H1 (cell line): ENCODE results near the gene ADARB2. TPM values are rescaled to one million over a fixed set of nuclear protein-coding genes. Genes with fewer than 3 reads are reported as not detected.

Source experiments
- CTCF ChIA-PET: fragments of 300-600 bp; sonication (Branson Sonifier 250); formaldehyde crosslinking; loops from one replicate; lab custom pipeline; 2021; ENCODE audit not compliant: partially characterized antibody; lab: Charles Lee
- POLR2A ChIA-PET: fragments of 300-600 bp; sonication (Branson Sonifier 250); formaldehyde crosslinking; loops from one replicate; lab custom pipeline; 2021; ENCODE audit warnings: inconsistent platforms; ENCODE audit not compliant: partially characterized antibody; lab: Charles Lee
- DNase-seq, 2 experiments: peaks; one replicate each; pipeline versions ENCODE4 v3.0.0 to v3.0.0-alpha.2; 2010 to 2022; ENCODE audit warnings: low spot score in 2 of 2, low read depth in 1 of 2, mixed read lengths in 1 of 2
- FAIRE-seq: peaks from 2 replicates; lab custom pipeline; 2011; peaks lifted over from hg19 to GRCh38; lab: Jason Lieb, UNC
- H2AFZ ChIP-seq: 2 replicates; pipeline ENCODE4 v1.8.1; 2012; ENCODE audit warnings: low read length, inconsistent platforms
- H2AK5ac ChIP-seq: 2 replicates; pipeline ENCODE4 v1.6.1; 2013; ENCODE audit warnings: low read depth, low read length
- H2BK120ac ChIP-seq: replicated peaks from 2 replicates; pipeline ENCODE3; 2013; ENCODE audit warnings: low read depth, low read length, inconsistent platforms
- H2BK12ac ChIP-seq: 2 replicates; pipeline ENCODE4 v1.6.1; 2013; ENCODE audit warnings: low read depth, low read length
- H2BK15ac ChIP-seq: 2 replicates; pipeline ENCODE4 v1.6.1; 2013; ENCODE audit warnings: low read length
- H2BK20ac ChIP-seq: 2 replicates; pipeline ENCODE4 v1.6.1; 2013; ENCODE audit warnings: low read length
- H2BK5ac ChIP-seq: 2 replicates; pipeline ENCODE4 v1.6.1; 2013; ENCODE audit warnings: low read depth, low read length
- H3K14ac ChIP-seq: 2 replicates; pipeline ENCODE4 v1.6.1; 2013; ENCODE audit warnings: inconsistent platforms; ENCODE audit not compliant: insufficient read length
- H3K18ac ChIP-seq: 2 replicates; pipeline ENCODE4 v1.6.1; 2013; ENCODE audit warnings: low read length; ENCODE audit errors: extremely low read depth
- H3K23ac ChIP-seq: 2 replicates; pipeline ENCODE4 v1.6.1; 2013; ENCODE audit warnings: inconsistent platforms; ENCODE audit not compliant: insufficient read length
- H3K23me2 ChIP-seq: 2 replicates; pipeline ENCODE4 v1.6.1; 2013; ENCODE audit warnings: low read depth, low read length
- H3K27ac ChIP-seq: 2 replicates; pipeline ENCODE4 v1.6.1; 2011; ENCODE audit warnings: low read depth, low read length, inconsistent platforms
- H3K27me3 ChIP-seq, 4 experiments: replicated peaks in 1 of 4; 1 replicate in 1 of 4; 2 replicates in 3 of 4; pipeline versions ENCODE4 v1.6.1 to v1.8.1; 2011 to 2013; ENCODE audit warnings: low read length in 3 of 4, mild to moderate bottlenecking in 3 of 4, inconsistent platforms in 2 of 4, mixed read lengths in 2 of 4, moderate library complexity in 1 of 4; ENCODE audit not compliant: control insufficient read depth in 3 of 4, insufficient read depth in 3 of 4; ENCODE audit errors: extremely low read depth in 1 of 4
- H3K36me3 ChIP-seq, 4 experiments: 2 replicates each; pipeline versions ENCODE4 v1.6.1 to v1.8.1; 2011 to 2013; ENCODE audit warnings: mild to moderate bottlenecking in 4 of 4, low read length in 3 of 4, moderate library complexity in 2 of 4, control low read depth in 1 of 4, inconsistent platforms in 1 of 4; ENCODE audit not compliant: insufficient read depth in 4 of 4, control insufficient read depth in 2 of 4
- H3K4ac ChIP-seq: replicated peaks from 2 replicates; pipeline ENCODE3; 2013; ENCODE audit warnings: low read length, low read depth, mixed read lengths, inconsistent platforms; ENCODE audit not compliant: insufficient read length
- H3K4me1 ChIP-seq, 4 experiments: replicated peaks in 1 of 4; 1 replicate in 1 of 4; 2 replicates in 3 of 4; pipeline versions ENCODE4 v1.6.1 to v1.8.1; 2011 to 2013; ENCODE audit warnings: low read length in 3 of 4, inconsistent platforms in 2 of 4, mixed read lengths in 1 of 4; ENCODE audit not compliant: insufficient read depth in 4 of 4, control insufficient read depth in 3 of 4
- H3K4me2 ChIP-seq, 2 experiments: 2 replicates each; pipeline versions ENCODE4 v1.6.1 to v1.8.1; 2011 to 2013; ENCODE audit warnings: low read depth in 2 of 2, low read length in 2 of 2, control low read depth in 1 of 2, inconsistent platforms in 1 of 2, mild to moderate bottlenecking in 1 of 2; ENCODE audit not compliant: insufficient read depth in 1 of 2
- H3K4me3 ChIP-seq, 4 experiments: fragments of 200-600, 300-600 bp in 1 of 4; sonication (generic), shearing (Covaris generic), sonication (Bioruptor Twin) in 1 of 4; 2 replicates each; pipeline versions ENCODE4 v1.5.1 to v1.8.1; 2011 to 2016; ENCODE audit warnings: low read length in 4 of 4, low read depth in 3 of 4, control low read depth in 2 of 4, inconsistent platforms in 2 of 4, mild to moderate bottlenecking in 2 of 4, mixed read lengths in 1 of 4, moderate library complexity in 1 of 4; ENCODE audit not compliant: insufficient read depth in 2 of 4; ENCODE audit errors: extremely low read depth in 1 of 4
- H3K56ac ChIP-seq: replicated peaks from 2 replicates; pipeline ENCODE3; 2013; ENCODE audit warnings: low read depth, mild to moderate bottlenecking, mixed read lengths, low read length, inconsistent platforms; ENCODE audit not compliant: insufficient read length
- H3K79me1 ChIP-seq: 2 replicates; pipeline ENCODE4 v1.6.1; 2013; ENCODE audit warnings: low read depth, low read length, control low read depth
- H3K79me2 ChIP-seq, 2 experiments: 2 replicates each; pipeline versions ENCODE4 v1.6.1 to v1.8.1; 2012 to 2013; ENCODE audit warnings: low read length in 2 of 2, mild to moderate bottlenecking in 2 of 2, inconsistent platforms in 1 of 2; ENCODE audit not compliant: insufficient read depth in 2 of 2, control insufficient read depth in 1 of 2
- H3K9ac ChIP-seq, 4 experiments: replicated peaks in 1 of 4; 1 replicate in 1 of 4; 2 replicates in 3 of 4; pipeline versions ENCODE4 v1.6.1 to v1.8.1; 2011 to 2013; ENCODE audit warnings: low read depth in 3 of 4, low read length in 3 of 4, control low read depth in 2 of 4, mild to moderate bottlenecking in 2 of 4, moderate library complexity in 2 of 4, inconsistent platforms in 1 of 4; ENCODE audit errors: extremely low read depth in 1 of 4
- H3K9me3 ChIP-seq, 2 experiments: 2 replicates each; pipeline versions ENCODE4 v1.6.1 to v1.8.1; 2012 to 2013; ENCODE audit warnings: mild to moderate bottlenecking in 2 of 2, moderate library complexity in 2 of 2, control low read depth in 1 of 2, inconsistent platforms in 1 of 2, low read depth in 1 of 2, low read length in 1 of 2, mixed read lengths in 1 of 2; ENCODE audit not compliant: insufficient read depth in 2 of 2
- H4K20me1 ChIP-seq, 2 experiments: replicated peaks in 1 of 2; 2 replicates each; pipeline versions ENCODE3 to v1.8.1; 2011 to 2013; ENCODE audit warnings: inconsistent platforms in 2 of 2, low read length in 2 of 2, mild to moderate bottlenecking in 1 of 2; ENCODE audit not compliant: insufficient read depth in 2 of 2, control insufficient read depth in 1 of 2
- H4K5ac ChIP-seq: 2 replicates; pipeline ENCODE4 v1.6.1; 2013; ENCODE audit warnings: low read length, low read depth, mixed read lengths, inconsistent platforms; ENCODE audit not compliant: insufficient read length
- H4K8ac ChIP-seq: 2 replicates; pipeline ENCODE4 v1.8.0; 2013; ENCODE audit warnings: mild to moderate bottlenecking, moderate library complexity, low read length, inconsistent platforms; ENCODE audit not compliant: insufficient read depth; ENCODE audit errors: extremely low read depth
- H4K91ac ChIP-seq: replicated peaks from 2 replicates; pipeline ENCODE3; 2013; ENCODE audit warnings: low read length, mixed read lengths, inconsistent platforms; ENCODE audit not compliant: insufficient read length
- BCL11A ChIP-seq, 2 experiments: IDR thresholded peaks; one replicate each; pipeline ENCODE4 v1.6.1; 2011; ENCODE audit warnings: low read depth in 2 of 2, low read length in 2 of 2, mild to moderate bottlenecking in 2 of 2
- CBX8 ChIP-seq: fragments of 300-800, 300-1000 bp; sonication (generic); IDR thresholded peaks from 2 replicates; pipeline ENCODE4 v1.7.1; 2016; ENCODE audit warnings: low read depth, low read length, borderline replicate concordance
- ZNF274 ChIP-seq: IDR thresholded peaks from 2 replicates; pipeline ENCODE4 v1.7.0; 2012; ENCODE audit warnings: low read length, borderline replicate concordance; ENCODE audit errors: extremely low read depth
- WGBS, 2 experiments: shearing (Covaris generic) in 1 of 2; methylation state at CpG; one replicate each; pipeline versions ENCODE4 v1.1.6 to v1.1.7; 2013 to 2015; ENCODE audit warnings: low lambda C conversion rate in 2 of 2, mixed read lengths in 2 of 2, inconsistent platforms in 1 of 2, low coverage in 1 of 2, missing lambda C conversion rate in 1 of 2; ENCODE audit not compliant: insufficient replicate concordance in 2 of 2, insufficient coverage in 1 of 2, insufficient read length in 1 of 2; ENCODE audit errors: extremely low coverage in 1 of 2, missing lambda C conversion rate in 1 of 2; 5-methylcytosine and 5-hydroxymethylcytosine counted together
- polyA plus RNA-seq, 7 experiments: library from polyadenylated mRNA; depleted of rRNA in 3 of 7; stranded (reverse) in 5 of 7; unstranded in 2 of 7; fragments of >200 nt in 5 of 7; fragments of 200-250 nt in 2 of 7; gene quantifications; 1 replicate in 5 of 7; 2 replicates in 1 of 7; 4 replicates in 1 of 7; pipeline versions ENCODE4 v1.2.1 to v1.2.3, GENCODE V29; 2011 to 2013; ENCODE audit warnings: missing spikeins in 2 of 7, mixed read lengths in 2 of 7
- total RNA-seq: library from RNA; stranded (reverse); fragmentation: NEBNext Ultra II Directional; extraction: Animal tissue kit (Norgen Biotek cat#: 25700); gene quantifications from 2 replicates; pipeline ENCODE4 v1.2.1, GENCODE V29; 2021

The ADARB2 gene
- total and polyA plus RNA-seq, 2 of the 8 experiments (the other 6 are each of a cell fraction or from before 2014, with no cell fraction given): 2.2 to 2.8 TPM

DNA sequence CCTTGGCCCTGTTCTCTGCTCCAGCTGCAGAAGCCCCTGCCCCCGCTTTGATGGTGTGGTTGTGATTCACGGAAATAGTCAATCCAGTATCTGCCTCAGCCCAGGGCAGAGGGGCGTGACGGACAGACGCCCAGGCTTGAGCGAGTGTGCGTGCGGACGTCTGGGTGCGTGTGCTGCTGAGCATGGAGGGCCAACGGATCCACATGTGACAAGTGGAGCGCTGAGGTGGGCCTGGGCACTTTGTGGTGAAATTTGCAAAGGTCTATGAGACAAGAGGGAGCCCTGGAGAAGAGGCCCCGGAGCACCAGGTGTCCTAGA lies 586.7 kb downstream of the ADARB2 start:
- WGBS, 2 experiments: 87% methylated on average over 13 of the region's 13 CpGs; no CpG with 5 or more reads in 1 of the 2 experiments
- H3K9ac ChIP-seq: no peak overlapping the region
- no peak overlapping the region for H2AK5ac ChIP-seq
- no peak overlapping the region for H3K4me3 ChIP-seq
- no peak overlapping the region for H3K18ac ChIP-seq
- H3K4me2 ChIP-seq: no peak overlapping the region
- no peaks in the 10 kb centered on the region for H3K23me2 ChIP-seq
- no peak overlapping the region for H3K4ac ChIP-seq
- 0 out of 2 replicates have a peak overlapping the region, but pooled peaks have one; percentile 9 for H2BK12ac ChIP-seq
- H3K79me1 ChIP-seq: no peaks in the 10 kb centered on the region
- no peak for FAIRE-seq
- TF ChIP-seq CBX8 (no peak), ZNF274 (no peak), BCL11A (IDR thresholded peaks at IDR 0.05; ENCODE audit: low read depth in 2 of 2, low read length in 2 of 2) (no peak)
- TF ChIP-seq, all 59 proteins: peak for 0
- no peak overlapping the region for H3K23ac ChIP-seq
- H2BK20ac ChIP-seq: no peak overlapping the region
- POLR2A ChIA-PET: no interaction called here
- no peak overlapping the region for H2AFZ ChIP-seq
- no peaks in the 10 kb centered on the region for H3K79me2 ChIP-seq
- DNase-seq: peak in 1 of 2 experiments; percentile 20
- H2BK15ac ChIP-seq: no peak overlapping the region
- H3K4me1 ChIP-seq: no peaks in the 10 kb centered on the region
- no peak overlapping the region for H3K27ac ChIP-seq
- no peak overlapping the region for H3K56ac ChIP-seq
- H3K14ac ChIP-seq: no peak overlapping the region
- no peak overlapping the region for H4K5ac ChIP-seq
- no peak overlapping the region for H4K8ac ChIP-seq
- H2BK120ac ChIP-seq: no peak overlapping the region
- no peaks in the 10 kb centered on the region for H3K36me3 ChIP-seq
- peaks cover 0 to 3% of the 10 kb centered on the region in 2 experiments; a peak in 1 of 4 replicates for H3K9me3 ChIP-seq
- no peak overlapping the region for H4K91ac ChIP-seq
- H4K20me1 ChIP-seq: peaks cover 0 to 4% of the 10 kb centered on the region in 2 experiments
- H2BK5ac ChIP-seq: no peak overlapping the region
- CTCF ChIA-PET: interaction anchor here (2.1 kb wide), 1 partner anchor 10 kb away, joined by 6 read pairs; no protein-coding TSS in a partner anchor
- peaks cover 0 to 2% (median 0%) of the 10 kb centered on the region in 4 experiments; a peak in 2 of 7 replicates for H3K27me3 ChIP-seq
